ENCODE results near the gene MBD4. TPM values are rescaled to one million over a fixed set of nuclear protein-coding genes. Genes with fewer than 3 reads are reported as not detected.
"Not testable (repeated sequence)": the region's sequence is repeated elsewhere in the genome, so short reads cannot be mapped to it uniquely, and the experiment has no call there.

The MBD4 gene
- total RNA-seq, 2 donors from 2014 or later = 23.0 to 32.5 TPM

DNA sequence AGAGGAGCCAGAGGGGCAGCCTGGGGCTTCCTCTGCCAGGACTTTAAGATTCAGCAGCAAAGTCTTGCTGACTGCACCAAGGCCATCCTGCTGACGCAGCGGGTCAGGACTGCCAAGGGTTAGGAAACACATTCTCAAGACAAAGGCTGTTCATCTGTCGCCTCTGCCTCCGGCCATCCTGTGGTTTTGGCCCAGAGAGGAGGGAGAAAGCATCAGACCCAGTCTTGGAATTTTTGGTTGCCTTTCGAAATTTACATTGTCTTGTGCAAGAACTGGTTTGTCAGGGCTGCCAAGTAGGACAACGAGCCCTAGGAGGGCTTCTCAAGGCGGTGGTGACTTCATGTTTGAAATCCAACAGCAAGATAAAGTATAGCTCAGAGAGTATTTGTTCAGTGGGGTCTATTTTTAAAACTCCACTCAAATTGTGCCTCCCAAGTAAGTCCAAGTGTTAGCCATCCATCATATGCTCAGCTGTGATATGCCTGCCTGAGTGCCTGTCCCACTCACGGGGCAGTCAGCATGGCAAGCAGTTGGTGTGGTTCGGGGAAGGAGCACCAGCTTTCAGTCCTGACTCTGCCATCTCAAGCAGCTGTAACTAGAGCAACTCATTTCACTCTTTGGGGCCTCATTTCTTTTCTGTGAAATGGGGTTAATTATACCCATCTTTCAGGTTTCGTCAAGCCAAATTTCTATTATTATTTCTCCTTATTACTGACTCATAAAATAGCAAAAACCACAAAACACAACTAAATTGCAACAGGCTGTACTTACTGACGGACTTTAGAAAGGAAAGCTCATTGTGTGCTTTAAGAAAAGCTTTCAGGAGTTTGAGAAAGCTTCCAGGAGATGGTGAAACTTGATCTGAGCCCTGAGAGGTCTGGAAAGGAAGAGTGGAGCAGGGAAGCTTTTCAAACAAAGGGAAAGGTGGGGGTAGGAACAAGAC, 46.2 kb upstream of the MBD4 start:
- peak overlapping the region; percentile 30 for H3K4me3 ChIP-seq
- H3K27ac ChIP-seq = peak overlapping the region; percentile 81 to 85
- H3K4me1 ChIP-seq (ENCODE audit: control insufficient read depth in 1 of 2, low read depth in 2 of 2) = peaks cover 33 to 55% of the 10 kb centered on the region in 2 donors
- no peaks in the 10 kb centered on the region for H3K27me3 ChIP-seq (replicated peaks; ENCODE audit: insufficient read depth)
- ATAC-seq (ENCODE audit: insufficient number of reproducible peaks, low FRiP score, low read depth) (peak; percentile 25), DNase-seq (ENCODE audit: low spot score) (peak; percentile 68)
- peaks cover 5% of the 10 kb centered on the region for H3K36me3 ChIP-seq
- no peaks in the 10 kb centered on the region for H3K9me3 ChIP-seq
- TF ChIP-seq, protein P1, sequence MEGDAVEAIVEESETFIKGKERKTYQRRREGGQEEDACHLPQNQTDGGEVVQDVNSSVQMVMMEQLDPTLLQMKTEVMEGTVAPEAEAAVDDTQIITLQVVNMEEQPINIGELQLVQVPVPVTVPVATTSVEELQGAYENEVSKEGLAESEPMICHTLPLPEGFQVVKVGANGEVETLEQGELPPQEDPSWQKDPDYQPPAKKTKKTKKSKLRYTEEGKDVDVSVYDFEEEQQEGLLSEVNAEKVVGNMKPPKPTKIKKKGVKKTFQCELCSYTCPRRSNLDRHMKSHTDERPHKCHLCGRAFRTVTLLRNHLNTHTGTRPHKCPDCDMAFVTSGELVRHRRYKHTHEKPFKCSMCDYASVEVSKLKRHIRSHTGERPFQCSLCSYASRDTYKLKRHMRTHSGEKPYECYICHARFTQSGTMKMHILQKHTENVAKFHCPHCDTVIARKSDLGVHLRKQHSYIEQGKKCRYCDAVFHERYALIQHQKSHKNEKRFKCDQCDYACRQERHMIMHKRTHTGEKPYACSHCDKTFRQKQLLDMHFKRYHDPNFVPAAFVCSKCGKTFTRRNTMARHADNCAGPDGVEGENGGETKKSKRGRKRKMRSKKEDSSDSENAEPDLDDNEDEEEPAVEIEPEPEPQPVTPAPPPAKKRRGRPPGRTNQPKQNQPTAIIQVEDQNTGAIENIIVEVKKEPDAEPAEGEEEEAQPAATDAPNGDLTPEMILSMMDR (IDR thresholded peaks at IDR 0.05) = no peak

DNA sequence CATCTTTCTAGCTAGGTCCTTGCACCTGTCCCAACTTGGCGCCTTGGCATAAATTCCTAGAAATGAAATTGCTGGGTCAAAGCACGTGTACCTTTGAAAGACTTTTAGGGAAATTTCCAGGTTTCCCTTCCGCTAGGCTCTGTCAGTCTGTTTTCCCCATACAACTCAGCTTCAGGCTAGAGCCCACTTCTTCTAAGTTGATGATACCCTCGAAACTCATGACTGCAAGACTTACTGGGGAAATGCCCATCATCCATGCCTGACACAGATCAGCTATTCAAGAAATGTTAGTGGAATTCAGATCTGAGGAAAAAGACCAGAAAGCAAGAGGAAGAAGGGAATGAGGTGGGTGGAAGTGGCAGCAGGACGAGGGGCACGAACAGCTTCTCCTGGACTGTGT, 45.4 kb upstream of the MBD4 start:
- peak overlapping the region; percentile 81 to 85 for H3K27ac ChIP-seq
- not testable (repeated sequence) for H3K9me3 ChIP-seq; DNase-seq (ENCODE audit: low spot score); H3K27me3 ChIP-seq (replicated peaks; ENCODE audit: insufficient read depth); H3K36me3 ChIP-seq; H3K4me3 ChIP-seq; ATAC-seq (ENCODE audit: insufficient number of reproducible peaks, low FRiP score, low read depth)
- peaks cover 27 to 51% of the 10 kb centered on the region in 2 donors for H3K4me1 ChIP-seq (ENCODE audit: control insufficient read depth in 1 of 2, low read depth in 2 of 2)

DNA sequence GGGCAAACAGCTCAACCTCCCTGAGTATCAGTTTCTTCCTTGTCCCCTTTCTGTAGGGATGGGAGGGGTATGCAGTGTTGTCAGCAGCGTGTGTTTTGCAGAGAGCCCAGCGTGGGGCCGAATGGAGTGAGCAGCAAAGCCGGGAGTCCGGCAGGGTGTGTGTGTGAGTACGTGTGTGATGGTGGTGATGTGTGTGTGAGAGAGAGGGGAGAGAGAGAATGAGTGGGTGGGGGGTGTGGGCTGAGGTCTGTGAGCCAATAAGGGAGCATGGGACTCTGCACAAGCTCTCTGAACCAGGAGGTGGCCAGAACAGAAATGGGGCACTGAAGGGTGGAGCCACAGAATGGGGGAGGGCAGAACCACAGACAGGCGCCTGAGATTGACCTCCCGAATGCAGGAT, 44.1 kb upstream of the MBD4 start:
- no peak for DNase-seq (ENCODE audit: low spot score)
- Histone ChIP-seq H3K4me1 (ENCODE audit: control insufficient read depth in 1 of 2, low read depth in 2 of 2) (peaks cover 27 to 51% of the 10 kb centered on the region in 2 donors), H3K36me3 (peaks cover 10% of the 10 kb centered on the region), H3K4me3 (no peak overlapping the region), H3K9me3 (no peaks in the 10 kb centered on the region), H3K27ac (no peak overlapping the region), H3K27me3 (replicated peaks; ENCODE audit: insufficient read depth) (no peaks in the 10 kb centered on the region)
- ATAC-seq (ENCODE audit: insufficient number of reproducible peaks, low FRiP score, low read depth) = no peak
- TF ChIP-seq, protein P1 (IDR thresholded peaks at IDR 0.05) = no peak

DNA sequence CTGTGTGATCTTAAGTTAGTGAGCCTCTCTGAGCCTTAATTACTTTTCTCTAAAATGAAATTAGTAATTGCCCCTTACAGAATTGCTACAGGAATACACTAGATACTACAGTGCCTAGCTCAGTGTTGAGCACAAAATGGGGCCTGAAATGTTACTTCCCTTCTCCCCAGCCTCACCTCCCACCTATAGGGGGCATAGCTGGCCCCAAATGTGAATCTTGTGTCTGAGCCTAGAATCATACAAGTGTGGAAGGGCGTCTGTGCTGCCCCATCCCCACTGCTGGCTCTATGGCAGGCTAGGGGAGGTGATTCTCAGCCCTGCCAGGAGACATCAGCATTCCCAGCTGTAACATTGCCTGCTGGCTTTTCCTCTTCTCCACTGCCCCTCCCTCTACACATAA, 43.0 kb upstream of the MBD4 start:
- H3K36me3 ChIP-seq = peaks cover 10% of the 10 kb centered on the region
- no peaks in the 10 kb centered on the region for H3K27me3 ChIP-seq (replicated peaks; ENCODE audit: insufficient read depth)

DNA sequence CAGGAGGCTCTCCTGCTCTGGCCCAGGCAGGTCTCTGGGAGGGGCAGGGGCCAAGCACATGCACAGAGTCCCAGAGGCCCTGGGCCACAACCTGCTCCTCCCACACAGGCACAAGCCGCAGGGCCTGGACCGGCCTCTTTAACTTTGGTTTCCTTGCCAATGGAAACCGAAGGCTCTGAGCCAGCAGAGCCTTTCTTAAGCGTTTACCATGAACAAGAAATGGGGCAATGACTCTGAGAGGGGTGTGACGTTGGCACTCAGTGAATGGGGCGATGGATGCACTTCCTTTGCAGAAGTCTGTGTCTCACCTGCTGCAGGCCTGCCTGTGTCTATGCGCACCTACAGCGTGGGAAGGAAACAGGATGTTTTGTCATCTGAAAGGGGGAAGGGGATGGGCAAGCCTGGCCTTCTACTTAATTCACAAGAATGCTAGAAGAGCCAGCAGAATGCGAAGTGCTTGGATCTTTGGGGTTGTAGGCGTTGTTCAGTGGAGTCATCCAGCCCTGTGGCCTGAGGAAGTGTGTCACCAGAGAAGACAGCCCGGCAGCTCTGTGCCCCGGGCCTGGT, 42.1 kb upstream of the MBD4 start:
- H3K4me3 ChIP-seq = no peak overlapping the region
- peak; percentile 11 for ATAC-seq (ENCODE audit: insufficient number of reproducible peaks, low FRiP score, low read depth)
- peaks cover 14% of the 10 kb centered on the region for H3K36me3 ChIP-seq
- peaks cover 16 to 37% of the 10 kb centered on the region in 2 donors for H3K4me1 ChIP-seq (ENCODE audit: control insufficient read depth in 1 of 2, low read depth in 2 of 2)
- H3K9me3 ChIP-seq = no peaks in the 10 kb centered on the region
- H3K27me3 ChIP-seq (replicated peaks; ENCODE audit: insufficient read depth) = no peaks in the 10 kb centered on the region
- H3K27ac ChIP-seq = no peak overlapping the region
- DNase-seq (ENCODE audit: low spot score) = no peak
- TF ChIP-seq, protein P1 (IDR thresholded peaks at IDR 0.05) = no peak

More for the DNA sequence above, 43.0 kb upstream of the MBD4 start:
- no peak for ATAC-seq (ENCODE audit: insufficient number of reproducible peaks, low FRiP score, low read depth)
- TF ChIP-seq, protein P1 (IDR thresholded peaks at IDR 0.05) = no peak
- Histone ChIP-seq H3K4me3 (no peak overlapping the region), H3K9me3 (no peaks in the 10 kb centered on the region), H3K27ac (no peak overlapping the region), H3K4me1 (ENCODE audit: control insufficient read depth in 1 of 2, low read depth in 2 of 2) (peaks cover 25 to 46% of the 10 kb centered on the region in 2 donors)
- no peak for DNase-seq (ENCODE audit: low spot score)

DNA sequence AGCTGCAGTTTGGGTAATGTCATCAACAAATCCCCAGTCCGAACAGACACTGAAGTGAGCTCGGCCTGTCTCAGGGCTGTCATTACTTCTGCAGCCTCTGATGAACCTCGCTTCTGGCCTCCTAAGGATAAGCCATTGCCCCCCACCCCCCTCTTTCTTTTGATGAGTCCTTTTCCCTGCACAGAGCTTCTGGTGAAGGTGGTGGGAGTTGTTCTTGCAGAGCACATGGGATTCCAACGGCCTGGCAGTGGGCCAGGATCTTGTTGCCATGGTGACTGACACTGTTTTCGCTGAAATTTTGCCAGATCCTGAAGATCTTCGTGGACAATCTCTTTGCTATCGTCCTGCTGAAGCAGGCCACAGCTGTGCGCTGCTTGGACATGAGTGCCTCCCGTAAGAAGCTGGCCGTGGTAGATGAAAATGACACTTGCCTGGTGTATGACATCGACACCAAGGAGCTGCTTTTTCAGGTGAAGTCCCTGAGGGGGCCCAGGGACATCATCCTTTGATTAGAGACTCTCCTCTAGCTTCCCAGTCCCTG, 41.5 kb upstream of the MBD4 start:
- H3K27ac ChIP-seq; H3K27me3 ChIP-seq (replicated peaks; ENCODE audit: insufficient read depth); DNase-seq (ENCODE audit: low spot score); H3K9me3 ChIP-seq; H3K4me3 ChIP-seq; ATAC-seq (ENCODE audit: insufficient number of reproducible peaks, low FRiP score, low read depth): not testable (repeated sequence)
- H3K4me1 ChIP-seq (ENCODE audit: control insufficient read depth in 1 of 2, low read depth in 2 of 2) = peaks cover 12 to 31% of the 10 kb centered on the region in 2 donors
- H3K36me3 ChIP-seq = peaks cover 15% of the 10 kb centered on the region

Measured in thoracic aorta (tissue), 2 donors.